ENCODE measurements around the gene UCK2.
A peak's percentile ranks its signal among the peaks of the same experiment; 100 is the strongest.

Gene UCK2

DNA sequence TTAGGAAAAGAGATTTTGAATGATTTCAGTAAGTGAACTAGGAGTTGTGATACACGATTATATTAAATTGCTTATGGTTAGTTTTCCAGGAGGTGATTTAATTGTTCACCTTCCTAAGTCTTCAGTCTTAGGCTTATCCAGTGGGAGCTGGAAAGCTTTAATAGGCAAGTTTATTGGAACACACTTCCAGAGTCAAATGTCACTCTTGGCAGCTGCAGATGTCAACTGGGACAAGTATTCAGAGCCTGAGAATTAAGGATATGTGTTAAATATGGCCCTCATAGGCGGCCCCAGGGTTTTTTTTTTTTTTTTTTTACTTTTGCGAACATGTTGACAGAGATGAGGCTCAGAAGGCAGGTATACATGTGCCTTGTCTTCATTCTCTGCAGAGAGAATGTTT, 29.2 kb downstream of the UCK2 start:
- DNase-seq, result no peak

DNA sequence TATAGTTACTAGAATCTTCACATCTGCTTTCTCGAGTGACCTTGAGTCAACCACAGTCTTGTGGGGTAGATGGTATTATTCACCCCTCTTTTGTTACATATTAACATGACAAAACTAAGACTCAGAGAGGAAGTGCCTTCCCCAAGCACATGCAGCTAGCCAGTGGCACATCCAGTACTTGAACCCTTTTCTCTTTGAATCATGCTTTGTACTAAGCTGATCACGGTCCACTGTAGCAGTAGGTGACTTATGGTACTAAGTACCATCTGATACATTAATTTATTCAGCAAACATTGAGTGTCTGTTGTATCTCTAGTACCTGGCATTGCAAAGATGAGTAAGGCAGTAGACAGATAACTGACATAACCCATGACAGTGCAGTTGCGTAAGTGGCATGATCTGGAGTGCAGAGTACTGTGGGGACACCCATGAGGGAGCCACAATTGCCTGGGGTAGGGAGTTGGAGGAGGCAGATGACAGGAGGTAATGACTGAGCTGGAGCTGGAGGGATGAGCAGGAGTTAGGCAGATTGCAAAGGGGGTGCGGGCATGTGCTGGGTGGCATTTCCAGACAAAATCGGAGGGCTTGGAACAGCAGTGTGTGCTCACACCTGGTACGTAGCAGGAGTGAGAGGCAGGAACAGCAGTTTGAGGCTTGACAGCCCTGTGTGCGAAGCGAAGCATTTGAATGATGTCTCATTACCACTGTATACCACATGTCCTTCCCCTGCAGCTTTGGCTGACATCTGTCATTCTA, 29.8 kb downstream of the UCK2 start:
- DNase-seq, result no peak

DNA sequence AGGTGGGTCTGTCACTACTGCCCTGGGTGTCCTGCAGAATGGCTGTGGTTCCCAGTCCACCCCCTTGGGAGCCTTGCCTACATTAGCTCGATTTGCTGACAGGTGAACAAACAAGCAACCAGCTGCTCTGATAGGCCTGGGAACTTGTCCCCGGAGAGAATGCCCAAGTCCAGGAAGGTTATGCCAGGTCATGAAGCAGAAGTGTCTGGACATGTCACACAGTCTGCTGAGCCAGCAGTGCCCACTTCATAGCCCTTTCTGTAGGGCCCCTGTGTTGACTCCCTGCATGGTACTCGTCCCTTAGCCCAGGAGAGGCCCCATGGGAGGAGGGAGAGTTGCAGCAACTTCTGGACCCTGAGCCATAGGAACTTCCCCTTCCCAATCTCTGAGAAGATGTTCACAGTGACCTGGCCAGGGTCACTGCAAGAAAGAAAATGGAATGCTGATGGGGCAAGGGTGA, 31.0 kb downstream of the UCK2 start:
- peak in 1 of 2 experiments; percentile 16 for DNase-seq

DNA sequence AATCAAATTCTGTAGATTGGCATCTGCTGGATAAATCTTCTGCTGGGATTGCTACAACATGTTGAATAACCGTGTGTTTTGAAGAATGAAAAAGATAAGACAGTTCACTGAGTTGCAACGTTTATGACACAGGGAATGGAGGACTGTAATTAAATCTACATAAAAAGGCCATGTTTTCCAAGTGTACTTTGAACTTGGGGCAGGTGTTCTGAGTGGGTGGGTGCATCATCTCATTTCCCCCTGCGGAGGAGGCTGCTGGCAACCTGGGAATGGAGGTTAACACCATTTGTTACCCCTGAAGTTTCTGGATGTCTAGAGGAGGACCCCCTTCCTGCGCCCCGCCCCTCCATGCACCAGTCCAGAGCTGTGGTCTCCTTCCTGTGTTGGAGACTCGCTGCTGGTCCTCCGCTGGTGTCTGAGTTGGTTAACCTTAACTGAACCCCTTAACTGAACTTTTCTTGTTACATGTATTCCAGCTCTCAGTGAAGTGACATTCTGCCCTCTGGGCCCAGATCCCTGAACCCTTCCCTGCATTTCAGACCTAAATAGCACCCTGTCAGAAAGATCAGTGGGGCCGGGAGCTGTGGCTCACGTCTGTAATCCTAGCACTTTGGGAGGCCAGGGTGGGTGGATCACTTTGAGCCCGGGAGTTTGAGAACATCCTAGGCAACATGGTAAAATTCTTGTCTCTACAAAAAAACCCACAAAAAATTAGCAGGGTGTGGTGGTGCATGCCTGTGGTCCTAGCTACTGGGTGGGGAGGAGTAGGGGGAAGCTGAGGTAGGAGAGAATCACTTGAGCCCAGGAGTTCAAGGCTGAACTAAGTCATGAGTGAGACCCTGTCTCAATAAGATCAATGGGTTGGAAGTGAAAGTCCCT, 31.8 kb downstream of the UCK2 start:
- DNase-seq, result no peak

DNA sequence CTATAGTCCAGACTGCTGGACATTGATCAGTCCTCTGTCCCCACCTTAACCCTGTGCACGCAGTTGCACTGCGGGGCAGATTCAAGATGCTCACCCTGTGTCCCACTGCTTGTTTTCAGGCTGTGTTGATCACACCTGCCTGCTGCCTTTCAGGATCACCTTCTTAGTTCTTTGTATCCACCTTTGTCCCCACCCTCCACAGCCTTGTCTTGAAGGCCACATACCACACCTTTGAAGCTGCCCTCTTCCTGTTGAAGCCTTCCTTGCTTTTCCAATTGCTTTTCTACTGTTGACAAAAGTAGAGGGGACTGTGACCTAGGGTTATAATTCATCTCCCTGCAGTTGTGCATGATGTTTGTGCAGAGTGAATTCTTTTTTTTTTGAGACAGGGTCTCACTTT, 32.7 kb downstream of the UCK2 start:
- DNase-seq, result no peak

DNA sequence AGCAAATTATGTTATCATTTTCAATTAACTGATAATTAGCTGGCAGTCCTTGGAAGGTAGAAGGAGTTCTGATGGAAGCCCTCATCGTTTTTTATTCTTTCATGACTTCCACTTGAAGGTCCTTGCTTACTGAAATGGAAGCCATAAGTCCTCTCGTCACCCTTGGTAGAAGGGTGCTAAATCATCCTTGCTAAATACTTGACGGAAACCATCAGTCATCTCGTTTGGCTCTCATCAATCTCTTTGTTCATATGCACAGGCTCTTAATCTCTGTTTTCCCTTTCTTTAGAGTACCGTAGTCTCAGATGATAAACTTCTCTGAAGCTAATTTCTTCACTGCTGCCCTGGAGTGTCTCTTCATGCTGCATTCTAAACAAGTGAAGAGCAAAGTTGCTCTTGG, 34.5 kb downstream of the UCK2 start:
- DNase-seq, result no peak

DNA sequence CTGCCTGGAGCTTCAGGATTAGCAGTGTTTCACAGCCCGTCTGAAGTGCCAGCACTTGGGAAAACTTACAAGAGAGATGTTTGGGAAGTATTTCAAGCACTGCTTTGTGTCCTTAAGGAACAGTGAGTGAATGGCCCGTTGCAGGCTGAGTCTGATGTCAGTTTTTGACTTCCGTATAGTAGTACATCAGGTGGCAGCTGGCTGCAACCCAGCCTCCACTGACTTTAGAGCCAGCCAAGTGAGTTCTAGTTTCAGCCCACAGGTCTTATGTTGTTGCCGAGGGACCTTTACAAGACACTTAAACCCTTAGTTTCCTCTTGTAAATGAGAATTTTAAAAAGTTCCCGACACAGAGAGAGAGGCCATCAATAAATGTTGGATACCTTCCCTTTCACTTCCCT, 35.0 kb downstream of the UCK2 start:
- DNase-seq, result no peak

DNA sequence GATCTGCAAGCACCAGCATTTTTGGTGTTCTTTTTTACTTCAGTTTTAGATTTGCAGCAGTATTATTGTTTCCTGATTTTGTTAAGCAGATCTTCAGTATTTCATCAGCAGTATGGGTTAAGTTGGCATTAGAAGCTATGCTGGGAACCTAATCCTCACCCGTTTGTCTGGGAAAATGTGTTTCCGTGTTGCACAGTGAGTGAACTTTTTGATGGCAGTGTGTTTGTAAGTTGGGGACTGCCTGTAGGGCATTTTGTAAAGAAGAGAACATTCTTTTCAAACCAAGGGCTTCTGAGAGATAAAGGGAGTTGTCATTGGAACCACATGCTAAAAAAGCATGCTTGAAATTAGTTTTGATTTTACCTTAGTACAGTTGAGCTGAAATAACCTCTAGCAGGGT, 35.9 kb downstream of the UCK2 start:
- DNase-seq, result no peak

DNA sequence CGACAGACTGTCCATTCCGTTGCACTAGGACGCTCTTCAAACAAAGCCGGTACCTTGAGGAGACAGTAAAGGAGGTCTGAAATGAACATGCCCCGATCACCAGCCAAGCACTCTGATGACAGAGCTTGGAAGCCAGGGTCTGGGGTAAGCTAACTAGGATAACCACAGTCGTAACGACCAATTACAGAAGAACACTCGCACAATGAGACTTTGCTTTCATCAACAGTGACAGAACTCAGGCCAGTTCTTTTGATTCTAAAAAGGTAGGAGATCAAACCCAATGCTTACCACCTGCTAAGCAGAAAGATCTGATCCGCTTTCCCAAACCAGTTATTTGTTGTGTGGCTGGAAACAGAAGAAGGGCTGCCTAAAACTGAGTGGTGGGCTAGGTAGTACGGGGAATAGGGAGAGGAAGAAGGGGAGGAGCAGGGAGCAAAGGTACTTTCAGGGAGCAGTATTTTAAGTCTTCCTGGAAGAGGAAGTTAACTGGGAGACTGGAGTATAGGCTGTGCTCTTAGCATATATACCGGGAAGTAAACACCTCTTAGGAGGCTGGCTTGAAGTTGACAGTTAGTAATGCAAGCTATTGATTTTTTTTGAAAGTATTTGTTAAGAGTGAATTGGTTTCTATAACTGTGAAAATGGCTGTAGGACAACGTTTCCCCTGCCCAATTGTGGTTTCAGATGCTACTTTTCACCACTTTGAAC, 38.4 kb downstream of the UCK2 start:
- no peak for DNase-seq

DNA sequence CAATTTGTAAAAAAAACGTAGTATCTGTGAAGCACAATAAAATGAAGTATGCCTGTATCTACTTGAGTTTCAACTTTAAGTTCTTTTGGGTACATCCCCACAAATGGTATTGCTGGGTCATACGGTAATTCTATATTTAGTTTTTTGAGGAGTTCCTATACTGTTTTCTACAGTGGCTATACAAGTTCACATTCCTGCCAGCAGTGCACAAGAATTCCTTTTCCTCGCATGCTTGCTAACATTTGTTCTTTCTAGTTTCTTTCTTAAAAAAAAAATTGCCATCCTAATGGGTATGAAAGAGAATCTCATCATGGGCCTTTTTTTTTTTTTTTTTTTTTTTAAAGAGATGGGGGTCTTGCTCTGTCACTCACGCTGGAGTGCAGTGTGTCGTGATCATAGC, 41.9 kb downstream of the UCK2 start:
- DNase-seq, result no peak

DNA sequence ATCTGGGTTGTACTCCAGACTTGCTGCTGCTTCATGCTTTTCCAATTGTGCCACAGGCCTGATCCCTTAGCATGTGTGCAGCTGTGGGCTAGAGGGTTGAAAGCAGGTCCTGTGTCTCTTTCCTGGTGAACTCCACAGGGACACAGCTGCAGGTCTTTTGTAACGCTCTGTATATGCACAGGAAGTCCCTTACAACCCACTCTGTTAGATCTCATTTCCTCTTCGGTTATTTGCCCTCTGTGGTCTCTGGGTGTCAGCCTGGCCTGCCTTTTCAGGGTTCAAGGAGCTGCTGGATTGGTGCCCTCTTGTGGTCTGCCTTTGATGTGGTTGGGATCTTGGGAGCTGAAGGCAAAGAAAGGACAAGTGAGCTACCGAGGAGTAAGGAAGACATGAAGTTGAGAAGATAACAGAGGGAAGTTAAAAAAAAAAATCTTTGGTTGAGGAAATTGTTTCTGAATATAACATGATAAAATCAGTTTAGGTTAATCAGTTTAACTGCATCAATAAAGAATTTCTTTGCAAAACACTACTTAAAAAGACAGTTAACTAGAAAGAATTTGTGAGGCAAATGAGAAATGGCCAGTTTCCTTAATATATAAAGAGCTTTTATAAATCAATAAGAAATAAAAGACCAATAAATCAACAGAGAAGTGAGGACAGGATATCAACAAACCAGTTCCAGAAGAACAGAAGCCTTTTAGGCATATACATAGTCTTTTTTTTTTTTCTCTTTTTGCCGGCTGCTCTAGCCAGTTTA, 44.1 kb downstream of the UCK2 start:
- no peak for DNase-seq

DNA sequence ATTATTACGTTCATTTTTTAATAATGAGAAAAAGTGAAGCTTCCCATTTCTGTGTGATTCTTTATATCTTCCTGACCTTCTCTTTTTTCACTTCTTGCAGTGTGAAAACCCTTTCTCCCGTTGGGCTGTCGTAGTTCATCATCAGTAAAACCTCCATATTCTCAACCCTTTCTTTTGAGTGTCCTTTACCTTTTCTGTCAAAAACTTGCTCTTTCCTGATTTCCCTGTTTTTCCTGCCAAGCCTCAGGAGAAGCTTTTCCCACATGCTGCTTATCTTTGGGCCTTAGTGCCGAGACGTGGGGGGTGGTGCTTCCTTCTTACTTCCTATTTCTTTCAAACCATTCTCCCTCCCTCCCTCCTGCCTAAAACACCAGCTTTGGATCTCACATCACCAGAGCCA, 46.1 kb downstream of the UCK2 start:
- no peak for DNase-seq

DNA sequence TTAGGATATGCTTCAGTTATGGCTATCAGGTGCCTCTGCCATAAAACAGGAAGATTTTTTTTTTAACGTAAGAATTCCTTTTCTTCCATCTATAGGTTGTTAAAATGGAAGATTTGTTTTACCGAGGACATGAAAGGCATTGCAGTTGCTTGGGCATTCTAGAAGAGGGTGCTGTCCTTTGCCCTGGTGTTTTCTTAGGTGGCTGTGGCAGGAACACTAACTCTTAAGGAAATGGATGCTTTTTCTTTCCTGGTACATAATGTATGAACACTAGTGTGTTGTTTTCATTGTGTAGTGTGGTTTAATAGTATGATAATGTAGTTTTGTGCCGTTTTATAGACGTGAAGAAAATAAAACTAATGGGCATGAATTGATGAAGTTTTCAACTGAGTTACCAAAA, 47.2 kb downstream of the UCK2 start:
- no peak for DNase-seq

DNA sequence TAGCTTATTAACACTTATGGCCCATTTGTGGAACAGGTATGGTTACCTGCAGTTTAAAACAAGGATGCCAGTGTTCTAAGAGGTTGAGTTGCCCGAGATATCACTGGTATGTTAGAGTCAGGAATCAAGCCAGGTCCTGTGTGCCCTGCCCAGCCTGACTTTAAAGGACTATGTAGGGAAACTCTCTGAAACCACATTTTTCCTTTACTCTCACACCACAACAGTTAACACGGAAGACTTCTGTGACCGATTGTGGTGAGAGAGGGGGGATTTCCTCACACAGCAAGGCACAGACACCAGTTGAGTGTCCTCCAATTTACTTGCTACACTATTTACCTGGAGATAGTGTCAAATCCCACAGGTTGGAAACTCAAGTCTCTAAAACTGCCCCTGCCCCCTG, 47.8 kb downstream of the UCK2 start:
- no peak for DNase-seq

DNA sequence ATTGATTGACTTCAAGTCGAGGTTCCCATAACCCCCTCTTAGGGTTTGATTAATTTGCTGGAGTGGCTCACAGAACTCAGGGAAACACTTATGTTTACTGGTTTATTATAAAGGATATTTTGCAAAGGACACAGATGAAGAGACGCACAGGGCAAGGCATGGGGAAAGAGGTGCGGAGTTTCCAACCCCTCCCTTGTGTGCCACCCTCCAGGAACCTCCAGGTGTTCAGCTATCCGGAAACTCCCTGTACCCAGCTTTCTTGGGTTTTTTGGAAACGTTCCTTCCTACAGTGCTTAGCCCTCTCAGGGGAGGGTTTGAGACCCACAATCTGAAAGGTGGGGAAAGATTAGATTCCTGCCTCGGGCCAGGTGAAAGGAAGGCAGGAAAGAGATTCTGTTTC, 48.2 kb downstream of the UCK2 start:
- no peak for DNase-seq

DNA sequence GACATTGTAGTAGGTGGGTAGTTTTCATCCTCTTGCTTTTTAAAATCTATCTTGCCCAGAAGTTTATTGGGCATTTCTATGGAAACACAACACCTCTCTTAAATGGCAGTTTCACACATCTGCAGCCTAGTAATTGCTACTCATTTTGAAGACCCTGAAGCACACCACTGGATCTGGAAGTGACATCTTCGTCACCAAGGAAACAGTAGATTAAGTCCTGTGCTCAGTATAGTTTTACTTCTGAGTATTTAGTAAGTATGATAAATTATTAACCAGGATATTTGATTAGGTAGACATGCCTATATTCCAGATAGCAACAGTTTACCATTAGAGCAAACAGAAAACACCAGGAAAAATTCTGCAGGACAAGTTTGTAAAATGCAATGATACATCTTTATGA, 48.7 kb downstream of the UCK2 start:
- no peak for DNase-seq

DNA sequence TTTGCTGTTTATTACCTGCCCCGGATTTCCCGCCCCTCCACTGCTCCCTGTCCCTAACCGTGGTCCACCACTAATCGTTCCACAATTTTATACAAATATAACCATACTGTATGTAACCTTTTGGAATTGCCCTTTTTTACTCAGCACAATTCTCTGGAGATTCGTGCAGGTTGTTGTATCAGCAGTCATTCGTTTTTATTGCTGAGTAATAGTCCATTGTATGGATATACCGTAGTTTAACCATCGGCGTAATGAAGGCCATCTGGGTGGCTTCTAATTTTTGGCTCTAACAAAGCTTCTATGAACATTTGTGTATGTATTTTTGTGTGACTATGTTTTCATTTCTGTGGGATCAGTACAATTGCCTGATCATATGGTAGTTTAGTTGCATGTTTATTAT, 50.0 kb downstream of the UCK2 start:
- DNase-seq, result no peak

DNA sequence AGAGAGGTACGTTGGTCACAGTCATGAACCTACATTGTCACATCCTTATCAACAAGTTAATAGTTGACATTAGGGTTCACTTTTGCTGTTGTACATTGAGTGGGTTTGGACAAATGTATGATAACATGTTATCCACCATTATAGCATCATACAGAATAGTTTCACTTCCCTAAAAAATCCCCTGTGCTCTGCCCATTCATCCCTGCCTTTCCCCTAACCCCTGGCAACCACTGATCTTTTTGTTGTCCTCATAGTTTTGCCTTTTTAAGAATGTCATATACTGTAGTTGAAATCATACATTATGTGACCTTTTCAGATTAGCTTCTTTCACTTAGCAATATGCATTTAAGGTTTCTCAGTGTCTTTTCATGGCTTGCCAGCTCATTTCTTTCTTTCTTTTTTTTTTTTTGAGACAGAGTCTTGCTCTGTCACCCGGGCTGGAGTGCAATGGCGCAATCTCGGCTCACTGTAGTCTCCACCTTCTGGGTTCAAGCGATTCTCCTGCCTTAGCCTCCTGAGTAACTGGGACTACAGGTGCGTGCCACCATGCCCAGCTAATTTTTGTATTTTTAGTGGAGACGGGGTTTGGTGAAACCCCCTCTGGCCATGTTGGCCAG, 50.6 kb downstream of the UCK2 start:
- DNase-seq, result no peak

DNA sequence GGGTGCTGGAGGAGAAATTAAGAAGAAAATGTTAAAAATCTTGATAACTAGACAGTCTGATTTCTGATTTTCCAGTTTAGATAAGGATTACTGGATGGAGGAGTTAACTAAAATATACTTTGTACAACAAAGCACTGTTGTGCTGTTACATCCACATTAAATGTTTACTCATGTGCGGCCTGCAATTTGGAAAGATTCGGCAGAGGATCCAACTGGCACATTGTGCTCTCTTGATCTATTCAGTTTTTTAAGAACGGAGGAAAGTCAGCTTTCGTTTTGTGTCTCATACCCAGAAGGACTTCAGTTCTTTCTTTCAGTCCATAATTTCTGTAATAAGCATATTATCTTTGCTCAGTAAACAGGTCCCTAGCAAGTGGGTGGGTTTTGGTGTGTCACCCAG, 52.5 kb downstream of the UCK2 start:
- no peak for DNase-seq

DNA sequence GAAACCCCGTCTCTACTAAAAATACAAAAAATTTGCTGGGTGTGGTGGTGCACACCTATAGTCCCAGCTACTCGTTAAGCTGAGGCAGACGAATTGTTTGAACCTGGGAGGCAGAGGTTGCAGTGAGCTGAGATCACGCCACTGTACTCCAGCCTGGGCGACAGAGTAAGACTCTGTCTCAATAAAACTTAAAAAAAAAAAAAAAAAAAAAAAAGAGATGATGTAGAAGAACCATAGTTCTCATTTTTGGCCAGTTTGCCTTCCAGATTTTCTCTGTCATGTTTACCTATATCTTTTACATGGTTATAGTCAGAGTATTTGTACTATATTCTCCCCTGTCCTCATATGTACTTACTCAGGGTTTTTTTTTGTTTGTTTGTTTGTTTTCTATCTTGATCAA, 53.6 kb downstream of the UCK2 start:
- DNase-seq, result no peak

DNA sequence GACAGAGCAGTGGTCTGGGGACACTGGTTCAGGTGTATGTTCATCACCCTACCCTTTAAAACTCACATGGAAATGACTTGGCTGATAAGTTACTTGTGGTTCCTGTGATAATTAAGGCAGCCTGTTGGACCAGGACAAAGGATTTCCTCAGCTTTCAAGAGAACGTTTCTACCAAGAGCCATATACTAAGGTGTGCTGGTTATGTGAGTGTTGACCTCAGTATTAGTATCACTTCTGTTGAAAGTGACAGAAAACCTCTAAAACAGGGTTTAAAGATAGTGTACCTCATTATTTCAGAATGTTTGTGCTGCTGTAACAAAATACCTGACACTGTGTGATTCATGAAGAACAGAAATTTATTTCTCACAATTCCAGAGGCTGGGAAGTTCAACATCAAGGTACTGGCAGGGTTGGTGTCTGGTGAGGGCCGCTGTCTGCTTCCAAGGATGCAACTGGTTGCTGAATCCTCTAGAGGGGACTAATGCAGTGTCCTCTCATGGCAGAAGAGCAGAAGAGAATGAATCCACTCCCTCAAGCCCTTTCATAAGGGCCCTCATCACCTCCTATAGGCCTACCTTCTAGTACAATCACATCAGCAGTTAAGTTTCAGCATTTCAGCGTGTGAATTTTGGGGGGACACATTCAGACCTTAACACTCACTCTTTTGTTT, 54.9 kb downstream of the UCK2 start:
- no peak for DNase-seq

DNA sequence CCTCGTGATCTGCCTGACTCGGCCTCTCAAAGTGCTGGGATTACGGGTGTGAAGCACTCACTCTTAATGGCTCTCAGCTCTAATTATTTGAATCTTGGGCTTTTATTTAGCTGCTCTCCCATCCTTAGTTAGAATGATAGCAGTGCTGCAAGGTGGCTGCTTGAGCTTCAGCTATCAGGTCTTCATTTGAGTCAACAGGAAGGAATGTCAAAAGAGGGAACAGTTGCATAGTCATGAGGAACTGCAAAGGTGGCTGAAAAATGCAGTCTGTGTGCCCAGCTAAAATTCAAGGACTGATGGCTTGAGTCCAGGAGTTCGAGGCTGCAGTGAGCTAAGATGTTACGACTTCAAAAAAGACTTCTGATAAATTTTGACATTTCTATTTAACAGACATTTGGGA, 55.6 kb downstream of the UCK2 start:
- DNase-seq, result no peak
